Sigmoid colon (tissue), 7 donors: Measurements from ENCODE around the gene RBKS. TPM values are rescaled to one million over a fixed set of nuclear protein-coding genes. Genes with fewer than 3 reads are reported as not detected.

Experiments used
- DNase-seq: peaks from one replicate; pipeline ENCODE4 v3.0.0-alpha.2; 2019
- H3K27ac ChIP-seq, 4 donors: fragments of 200-600 bp; sonication (generic); one replicate each; pipeline ENCODE4 v1.5.1; 2016 to 2019; ENCODE audit warnings: mild to moderate bottlenecking in 1 of 4
- H3K27me3 ChIP-seq, 3 donors: fragments of 200-600 bp; sonication (generic); one replicate each; pipeline ENCODE4 v1.5.1; 2019; ENCODE audit warnings: mild to moderate bottlenecking in 1 of 3
- H3K36me3 ChIP-seq, 4 donors: fragments of 200-600 bp; sonication (generic); one replicate each; pipeline ENCODE4 v1.5.1; 2016 to 2019
- H3K4me1 ChIP-seq, 4 donors: fragments of 200-600 bp; sonication (generic); one replicate each; pipeline ENCODE4 v1.5.1; 2017 to 2019
- H3K4me3 ChIP-seq, 4 donors: fragments of 200-600 bp; sonication (generic); one replicate each; pipeline ENCODE4 v1.5.1; 2017 to 2019; ENCODE audit warnings: mild to moderate bottlenecking in 2 of 4, moderate library complexity in 1 of 4
- H3K9me3 ChIP-seq, 4 donors: fragments of 200-600 bp in 3 of 4; sonication (generic) in 3 of 4; one replicate each; pipeline versions ENCODE4 v1.5.1 to v1.6.1; 2013 to 2019
- CTCF ChIP-seq, 4 experiments: fragments of 450-650 bp in 3 of 4; fragments of 200-600 bp in 1 of 4; IDR thresholded peaks; one replicate each; pipeline ENCODE4 v1.5.1; 2016 to 2019; ENCODE audit warnings: antibody characterized with exemption in 4 of 4, mild to moderate bottlenecking in 3 of 4, moderate library complexity in 2 of 4
- EP300 ChIP-seq, 4 donors: sonication (generic); formaldehyde crosslinking; IDR thresholded peaks; one replicate each; pipeline ENCODE4 v1.6.1; 2017; ENCODE audit warnings: antibody characterized with exemption in 4 of 4
- POLR2A ChIP-seq, 2 donors: fragments of 450-650 bp; IDR thresholded peaks; one replicate each; pipeline ENCODE4 v1.6.1; 2016; ENCODE audit warnings: antibody characterized with exemption in 2 of 2, mild to moderate bottlenecking in 2 of 2, moderate library complexity in 2 of 2
- POLR2AphosphoS5 ChIP-seq, 4 donors: sonication (generic); formaldehyde crosslinking; IDR thresholded peaks; one replicate each; pipeline ENCODE4 v1.6.1; 2017; ENCODE audit warnings: antibody characterized with exemption in 4 of 4
- WGBS, 2 donors: extraction: QIAGEN DNeasy Blood & Tissue Kit; methylation state at CpG; one replicate each; pipeline ENCODE4 v1.1.7; 2013; 5-methylcytosine and 5-hydroxymethylcytosine counted together
- intact Hi-C: fragments of 100-400 bp; cut with DNase I; formaldehyde crosslinking; loops from one replicate; pipeline ENCODE4 v1.15.1; 2023
- polyA plus RNA-seq, 3 donors: library from polyadenylated mRNA; stranded (reverse); fragments of 200-250 nt; gene quantifications; one replicate each; pipeline ENCODE4 v1.2.3, GENCODE V29; 2013
- total RNA-seq, 4 donors: library from RNA; depleted of rRNA; stranded (reverse); fragments of >200 nt; gene quantifications; one replicate each; pipeline ENCODE4 v1.1.0, GENCODE V29; 2016
- donor health status: healthy with polysubstance abuse.
- donor health status: Bipolar disorder and iron deficiency.
- donor health status: healthy.

RBKS gene
- total and polyA plus RNA-seq, 7 donors: 0.55 to 28.0 (median 3.1) TPM

- H3K4me1 ChIP-seq: peaks cover 0 to 62% (median 57%) of the 10 kb centered on the region in 4 donors
- no peaks in the 10 kb centered on the region for H3K9me3 ChIP-seq
- H3K36me3 ChIP-seq: no peaks in the 10 kb centered on the region
- no peaks in the 10 kb centered on the region for H3K27me3 ChIP-seq
- no peak for DNase-seq
- no peak for TF ChIP-seq POLR2AphosphoS5 (IDR thresholded peaks at IDR 0.05)
- no peak for TF ChIP-seq CTCF (IDR thresholded peaks at IDR 0.05)
- TF ChIP-seq EP300 (IDR thresholded peaks at IDR 0.05): no peak
- TF ChIP-seq POLR2A (IDR thresholded peaks at IDR 0.05): no peak
- H3K4me3 ChIP-seq: no peak overlapping the region
- intact Hi-C loops: no loop called here
- peak overlapping the region; percentile 72 to 93 (median 86) for H3K27ac ChIP-seq
- WGBS, 2 donors: 86 to 94% methylated on average over 11 of the region's 11 CpGs
Measured at GRCh38 chr2:27796791-27797765, 93.1 kb downstream of the RBKS start.

GRCh38 chr2:27795868-27796277 is 94.3 kb downstream of the RBKS start:
- H3K9me3 ChIP-seq: no peaks in the 10 kb centered on the region
- no peak overlapping the region for H3K4me3 ChIP-seq
- TF ChIP-seq EP300 (IDR thresholded peaks at IDR 0.05): peak in 3 of 4 donors; percentile 14 to 65 (median 63)
- TF ChIP-seq POLR2AphosphoS5 (IDR thresholded peaks at IDR 0.05): peak; percentile 19 to 73 (median 60)
- TF ChIP-seq POLR2A (IDR thresholded peaks at IDR 0.05): no peak
- TF ChIP-seq CTCF (IDR thresholded peaks at IDR 0.05): no peak
- peaks cover 0 to 59% (median 56%) of the 10 kb centered on the region in 4 donors for H3K4me1 ChIP-seq
- no peak for DNase-seq
- WGBS, 2 donors: 63 to 75% methylated on average over 4 of the region's 4 CpGs
- no peaks in the 10 kb centered on the region for H3K36me3 ChIP-seq
- H3K27ac ChIP-seq: peak overlapping the region; percentile 72 to 93 (median 86)
- intact Hi-C loops: no loop called here
- no peaks in the 10 kb centered on the region for H3K27me3 ChIP-seq

- no peak for DNase-seq
- Histone ChIP-seq H3K4me1 (peaks cover 0 to 53% (median 50%) of the 10 kb centered on the region in 4 donors), H3K36me3 (no peaks in the 10 kb centered on the region), H3K27me3 (no peaks in the 10 kb centered on the region), H3K9me3 (no peaks in the 10 kb centered on the region), H3K4me3 (no peak overlapping the region), H3K27ac (peak overlapping the region; percentile 72 to 93 (median 86))
- 83 to 85% methylated on average over 8 of the region's 8 CpGs for WGBS, 2 donors
- intact Hi-C loops: no loop called here
- TF ChIP-seq POLR2A (IDR thresholded peaks at IDR 0.05) (no peak), EP300 (IDR thresholded peaks at IDR 0.05) (no peak), POLR2AphosphoS5 (IDR thresholded peaks at IDR 0.05) (no peak)
Measured at GRCh38 chr2:27795093-27795834, 94.9 kb downstream of the RBKS start.

- no peak overlapping the region for H3K27ac ChIP-seq
- H3K4me1 ChIP-seq: peaks cover 0 to 28% (median 28%) of the 10 kb centered on the region in 4 donors
- intact Hi-C loops: no loop called here
- no peak overlapping the region for H3K4me3 ChIP-seq
- no peaks in the 10 kb centered on the region for H3K9me3 ChIP-seq
- no peaks in the 10 kb centered on the region for H3K27me3 ChIP-seq
- H3K36me3 ChIP-seq: no peaks in the 10 kb centered on the region
- no peak for TF ChIP-seq POLR2AphosphoS5 (IDR thresholded peaks at IDR 0.05)
- TF ChIP-seq EP300 (IDR thresholded peaks at IDR 0.05): no peak
- no peak for TF ChIP-seq CTCF (IDR thresholded peaks at IDR 0.05)
- TF ChIP-seq POLR2A (IDR thresholded peaks at IDR 0.05): no peak
- no peak for DNase-seq
Measured at GRCh38 chr2:27792759-27793158, 97.4 kb downstream of the RBKS start.

GRCh38 chr2:27790796-27791195 is 99.4 kb downstream of the RBKS start:
- Histone ChIP-seq H3K9me3 (no peaks in the 10 kb centered on the region), H3K4me3 (no peak overlapping the region), H3K27me3 (no peaks in the 10 kb centered on the region), H3K36me3 (no peaks in the 10 kb centered on the region), H3K27ac (no peak overlapping the region), H3K4me1 (peaks cover 0 to 9% (median 8%) of the 10 kb centered on the region in 4 donors)
- intact Hi-C loops: no loop called here
- TF ChIP-seq EP300 (IDR thresholded peaks at IDR 0.05) (no peak), CTCF (IDR thresholded peaks at IDR 0.05) (no peak), POLR2AphosphoS5 (IDR thresholded peaks at IDR 0.05) (no peak), POLR2A (IDR thresholded peaks at IDR 0.05) (no peak)
- 90 to 94% methylated on average over 1 of the region's 1 CpG for WGBS, 2 donors
- DNase-seq: no peak
